ENCODE results near the gene ATP11A.

GRCh38 chr13:112842931-112843391 lies 153.1 kb downstream of the ATP11A start:
- TF ChIP-seq CTCF (IDR thresholded peaks at IDR 0.05) (no peak), POLR2A (IDR thresholded peaks at IDR 0.05) (no peak)
